GM18505 (cell line): ENCODE measurements around the gene DNAJC11.
A peak's percentile ranks its signal among the peaks of the same experiment; 100 is the strongest.

Experiments
- ATAC-seq: cut with Tn5 transposase; IDR thresholded peaks from one replicate; pipeline ENCODE4 v1.9.1; 2021; ENCODE audit not compliant: unreplicated experiment
- POLR2A ChIP-seq: IDR thresholded peaks from 4 replicates; pipeline ENCODE4 v1.6.1; 2011; ENCODE audit warnings: borderline replicate concordance; ENCODE audit not compliant: insufficient read depth, insufficient read length; ENCODE audit errors: extremely low read depth

The DNAJC11 gene

GRCh38 chr1:6621429-6622391 lies 79.9 kb downstream of the DNAJC11 start:
- no peak for TF ChIP-seq POLR2A
- ATAC-seq = no peak

- no peak for ATAC-seq
These were observed 82.6 kb downstream of the DNAJC11 start for GRCh38 chr1:6619045-6619444.

GRCh38 chr1:6614929-6615785 lies 86.5 kb downstream of the DNAJC11 start:
- no peak for TF ChIP-seq POLR2A
- ATAC-seq = no peak

More at GRCh38 chr1:6619045-6619444, 82.6 kb downstream of the DNAJC11 start:
- no peak for TF ChIP-seq POLR2A

- no peak for ATAC-seq
- TF ChIP-seq POLR2A = no peak
These were observed 87.3 kb downstream of the DNAJC11 start for GRCh38 chr1:6614019-6614928.

- ATAC-seq = peak; percentile 88
- peak; percentile 19 for TF ChIP-seq POLR2A
These were observed 88.1 kb downstream of the DNAJC11 start, which contains the start of gene PHF13 for GRCh38 chr1:6613361-6614018. Gene PHF13, plus strand, starts transcription at chr1:6613731. Its CDS starts 336 bp downstream, at chr1:6614067.

GRCh38 chr1:6612641-6613360 lies 88.8 kb downstream of the DNAJC11 start:
- TF ChIP-seq POLR2A = no peak
- ATAC-seq = peak; percentile 34

- no peak for TF ChIP-seq POLR2A
- no peak for ATAC-seq
These were observed 97.6 kb downstream of the DNAJC11 start for GRCh38 chr1:6603915-6604558.

- ATAC-seq = peak; percentile 29
- peak; percentile 52 for TF ChIP-seq POLR2A
These were observed 98.2 kb downstream of the DNAJC11 start for GRCh38 chr1:6603238-6603914.

GRCh38 chr1:6602669-6603237 lies 98.9 kb downstream of the DNAJC11 start, which contains the start of gene KLHL21:
Gene KLHL21, minus strand, starts transcription at chr1:6602869. Its CDS starts 52 bp downstream, at chr1:6602817.
- peak; percentile 60 for ATAC-seq
- TF ChIP-seq POLR2A = peak; percentile 93
